GM10266 (cell line): ENCODE results near the gene CD9.

Experiments used
- DNase-seq: peaks from one replicate; pipeline ENCODE4 v3.0.0; 2012; ENCODE audit errors: extremely low spot score
- CTCF ChIP-seq: IDR thresholded peaks from 2 replicates; pipeline ENCODE4 v1.5.1; 2012; ENCODE audit warnings: mild to moderate bottlenecking, low read depth; ENCODE audit not compliant: control insufficient read depth, insufficient read depth; ENCODE audit errors: missing control alignments

Gene CD9

GRCh38 chr12:6161124-6161882 is 38.9 kb upstream of the CD9 start:
- TF ChIP-seq CTCF: no peak
- DNase-seq: no peak

DNA sequence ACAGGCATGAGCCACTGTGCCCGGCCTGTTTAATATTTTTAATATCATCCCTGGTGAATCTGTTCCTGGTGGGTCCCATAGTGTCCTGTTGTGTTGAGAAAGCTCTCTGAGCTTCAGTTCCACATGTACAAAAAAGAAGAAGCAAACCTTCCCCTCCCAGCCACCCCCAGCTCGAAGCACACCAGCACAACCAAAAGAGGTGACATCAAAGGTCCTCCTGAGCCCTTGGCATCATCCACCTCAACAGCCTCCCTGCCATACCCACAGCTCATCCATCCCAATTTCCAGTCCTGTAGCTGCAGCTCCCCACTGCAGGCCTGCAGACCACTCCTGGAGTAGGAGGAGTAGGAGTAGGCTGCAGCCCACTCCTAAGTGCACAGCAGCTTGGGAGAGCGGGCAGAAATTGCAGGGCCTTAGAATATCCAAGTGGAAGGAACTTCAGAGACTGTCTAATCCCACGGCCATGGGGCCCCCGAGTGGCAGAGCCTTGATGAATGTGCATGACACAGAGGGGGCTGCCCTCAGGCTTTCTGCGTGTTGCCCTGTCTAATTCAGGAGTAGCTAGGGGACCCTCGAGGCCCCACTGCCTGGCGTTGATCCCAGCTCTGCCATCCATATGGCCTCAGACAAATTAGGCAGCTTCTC is 36.7 kb upstream of the CD9 start:
- no peak for TF ChIP-seq CTCF
- no peak for DNase-seq

DNA sequence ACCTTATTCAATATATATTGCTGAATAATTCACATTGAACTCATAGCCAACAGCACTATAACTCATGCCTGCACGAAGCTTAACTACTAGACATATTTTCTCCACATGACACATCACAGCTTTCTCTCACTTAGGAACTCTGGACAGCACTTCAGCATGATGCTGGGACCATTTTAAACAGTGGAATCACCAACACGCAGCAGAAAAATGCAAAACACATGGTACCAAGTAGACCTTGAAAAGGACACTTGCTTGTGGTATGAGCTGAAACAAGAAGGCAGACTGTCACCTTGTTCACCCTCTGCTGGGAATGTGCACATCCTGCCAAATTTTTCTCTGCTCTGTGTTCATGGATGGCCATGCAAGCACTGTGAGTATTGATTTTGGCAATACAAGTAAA is 34.8 kb upstream of the CD9 start:
- DNase-seq: no peak
- no peak for TF ChIP-seq CTCF

GRCh38 chr12:6166808-6167207 is 33.4 kb upstream of the CD9 start:
- no peak for DNase-seq
- TF ChIP-seq CTCF: no peak

- DNase-seq: peak; percentile 86
- TF ChIP-seq CTCF: no peak
Observed at GRCh38 chr12:6167327-6168280, 32.6 kb upstream of the CD9 start.

DNA sequence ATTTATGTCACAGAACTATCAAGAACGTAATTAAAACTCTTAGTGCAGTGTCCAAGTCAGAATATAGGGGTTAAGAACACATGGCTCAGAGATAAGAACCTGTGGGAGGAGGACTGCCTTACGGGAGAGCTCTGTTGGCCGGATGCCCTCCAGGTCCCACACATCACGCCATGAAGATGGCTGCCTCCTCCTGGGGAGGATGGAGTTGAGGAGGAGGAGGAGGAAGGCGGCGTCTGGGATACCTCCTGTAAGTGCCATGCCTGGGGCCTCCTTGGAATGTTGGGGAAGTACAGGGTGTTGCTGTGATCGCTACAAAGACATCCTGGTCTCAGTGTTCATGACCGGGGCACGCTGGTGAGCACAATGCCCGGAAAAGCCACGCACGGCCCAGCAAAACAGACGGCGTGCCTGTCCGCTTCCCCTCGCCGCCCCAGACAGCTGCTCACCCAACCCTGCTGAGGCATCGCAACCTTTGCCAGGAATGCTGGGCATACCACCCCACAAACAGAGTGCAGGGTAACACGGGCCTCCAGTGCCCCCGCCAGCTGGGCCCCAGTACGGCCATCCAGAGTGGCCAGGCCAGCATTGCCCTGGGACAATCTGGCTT is 28.7 kb upstream of the CD9 start:
- no peak for DNase-seq
- no peak for TF ChIP-seq CTCF
